ENCODE data around the gene CLRN3.
A peak's percentile ranks its signal among the peaks of the same experiment; 100 is the strongest.

Gene CLRN3

DNA sequence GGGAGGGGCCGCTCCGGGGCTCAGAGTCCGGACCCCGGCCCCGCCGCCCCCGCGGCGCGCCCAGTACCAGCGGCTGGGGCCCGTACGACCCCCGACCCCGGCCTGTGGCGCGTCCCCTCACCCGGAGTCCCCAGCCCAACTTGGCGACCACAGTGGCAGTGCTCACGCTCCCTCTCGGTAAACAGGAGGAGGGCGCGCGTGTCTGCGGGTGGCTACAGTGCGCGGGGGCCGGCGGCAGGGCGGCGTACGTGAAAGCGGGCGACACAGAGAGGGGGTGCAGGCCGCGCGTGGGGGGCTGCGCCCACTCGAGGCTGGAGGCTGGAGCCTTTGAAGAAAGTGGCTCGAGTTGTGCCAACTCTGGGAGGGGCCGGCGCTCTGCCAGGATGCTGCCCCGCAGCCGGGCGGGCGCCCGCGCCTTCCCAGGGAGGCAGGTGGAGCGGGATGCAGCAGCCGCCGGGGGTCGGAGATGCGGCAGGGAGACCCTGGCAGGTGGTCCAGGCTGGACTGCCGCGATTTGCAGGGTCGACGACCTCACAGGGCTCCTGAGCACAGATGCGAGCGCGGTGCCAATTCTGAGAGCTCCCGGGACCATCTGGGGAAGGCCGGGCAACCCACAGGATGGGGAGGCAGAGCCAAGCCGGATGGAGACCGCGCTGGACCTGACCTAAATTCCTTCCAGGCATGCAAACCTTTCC, 14.8 kb upstream of the CLRN3 start:
- 17% methylated on average over 65 of the region's 65 CpGs for WGBS
- no peak overlapping the region; the same call in 1 of the 2 replicates for H3K9ac ChIP-seq (ENCODE audit: low read depth, low read length)
- H3K4me3 ChIP-seq (ENCODE audit: low read length), result peak overlapping the region; percentile 54
- H3K9me3 ChIP-seq (ENCODE audit: insufficient read depth, low read depth, low read length), result no peaks in the 10 kb centered on the region
- H3K27ac ChIP-seq (ENCODE audit: low read depth, low read length), result no peak overlapping the region
- no peaks in the 10 kb centered on the region for H3K36me3 ChIP-seq (ENCODE audit: insufficient read depth, low read length)
- H3K27me3 ChIP-seq (ENCODE audit: insufficient read depth, low read length), result peaks cover 25% of the 10 kb centered on the region
- H3K4me1 ChIP-seq (ENCODE audit: insufficient read depth, low read length), result no peaks in the 10 kb centered on the region

DNA sequence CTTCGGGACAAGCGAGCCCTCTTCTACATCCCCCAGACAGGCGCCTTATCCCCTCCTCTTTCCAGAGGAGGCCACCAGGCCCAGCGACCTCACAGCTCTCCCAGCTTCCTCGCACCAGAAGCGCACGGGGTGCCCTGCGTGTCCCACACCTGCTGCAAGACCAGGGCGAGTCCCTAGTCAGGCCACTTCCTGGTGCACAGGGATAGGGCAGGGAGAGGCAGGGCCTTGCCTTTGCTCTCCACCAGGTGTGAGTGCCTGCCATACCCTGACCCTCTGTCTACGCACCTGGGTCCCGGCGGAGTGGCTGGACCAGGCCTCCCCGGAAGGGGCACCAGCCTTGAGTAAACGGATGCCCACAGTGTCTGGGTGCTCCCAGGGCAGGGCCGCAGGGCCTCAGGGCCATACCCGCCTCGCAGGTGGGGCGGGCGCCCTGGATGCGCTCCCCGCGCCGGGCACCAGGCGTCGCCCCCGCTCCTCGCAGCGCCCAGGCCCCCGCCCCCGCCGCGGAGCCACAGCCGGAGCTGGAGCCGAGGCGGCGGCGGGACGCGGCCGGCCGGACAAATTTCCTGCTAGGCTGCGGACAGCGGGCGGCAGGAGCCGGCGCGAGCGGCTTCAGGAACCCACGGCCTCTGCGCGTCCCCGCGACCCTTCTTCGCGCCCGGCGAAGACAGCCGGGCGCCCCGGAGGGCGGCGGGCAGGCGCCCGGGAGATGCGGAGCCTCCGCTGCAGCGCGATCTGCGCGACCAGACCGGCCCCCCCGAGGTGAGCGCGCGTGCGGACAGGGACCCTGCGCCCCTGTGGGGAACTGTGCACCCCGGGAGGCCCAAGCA, 14.0 kb upstream of the CLRN3 start, which contains the start of gene PTPRE:
TSS of gene PTPRE (plus strand) at position 556 of the 830 bp plus-strand sequence. CDS start 133,779 bp downstream, outside the sequence.
- H3K9ac ChIP-seq (ENCODE audit: low read depth, low read length), result no peak within 1 kb of the TSS; the same call in 1 of the 2 replicates
- H3K27ac ChIP-seq (ENCODE audit: low read depth, low read length), result no peak within 1 kb of the TSS
- no peaks in the 10 kb centered on the region for H3K4me1 ChIP-seq (ENCODE audit: insufficient read depth, low read length)
- H3K36me3 ChIP-seq (ENCODE audit: insufficient read depth, low read length), result no peaks in the 10 kb centered on the region
- peak within 1 kb of the TSS; percentile 54 for H3K4me3 ChIP-seq (ENCODE audit: low read length)
- H3K27me3 ChIP-seq (ENCODE audit: insufficient read depth, low read length), result peaks cover 25% of the 10 kb centered on the region
- no peaks in the 10 kb centered on the region for H3K9me3 ChIP-seq (ENCODE audit: insufficient read depth, low read depth, low read length)
- 9% methylated on average over 78 of the region's 78 CpGs for WGBS

DNA sequence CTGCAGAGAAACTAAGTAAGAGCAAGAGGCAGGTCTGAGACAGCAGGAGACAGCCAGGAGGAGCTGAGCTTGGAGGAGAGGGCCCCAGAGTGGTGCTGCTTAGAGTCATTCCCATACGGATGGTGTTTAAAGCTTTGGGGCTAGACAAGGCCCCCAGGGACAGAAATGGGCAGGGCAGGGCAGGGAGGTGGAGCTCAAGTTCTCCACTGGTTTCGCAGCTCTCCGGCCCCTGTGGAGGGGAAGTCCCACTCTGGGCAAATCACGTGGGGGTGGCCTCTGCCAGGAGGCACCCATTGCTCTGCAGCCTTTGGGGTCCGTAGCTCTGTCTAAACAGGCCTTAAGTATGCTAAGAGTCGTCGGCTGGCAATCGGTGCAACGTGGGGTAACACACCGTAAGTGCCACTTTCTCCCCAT, 13.1 kb upstream of the CLRN3 start:
- peaks cover 25% of the 10 kb centered on the region for H3K27me3 ChIP-seq (ENCODE audit: insufficient read depth, low read length)
- H3K4me3 ChIP-seq (ENCODE audit: low read length), result no peak overlapping the region
- H3K9ac ChIP-seq (ENCODE audit: low read depth, low read length), result no peak overlapping the region
- WGBS, result 92% methylated on average over 10 of the region's 10 CpGs
- no peaks in the 10 kb centered on the region for H3K9me3 ChIP-seq (ENCODE audit: insufficient read depth, low read depth, low read length)
- H3K4me1 ChIP-seq (ENCODE audit: insufficient read depth, low read length), result no peaks in the 10 kb centered on the region
- H3K27ac ChIP-seq (ENCODE audit: low read depth, low read length), result no peak overlapping the region
- no peaks in the 10 kb centered on the region for H3K36me3 ChIP-seq (ENCODE audit: insufficient read depth, low read length)

DNA sequence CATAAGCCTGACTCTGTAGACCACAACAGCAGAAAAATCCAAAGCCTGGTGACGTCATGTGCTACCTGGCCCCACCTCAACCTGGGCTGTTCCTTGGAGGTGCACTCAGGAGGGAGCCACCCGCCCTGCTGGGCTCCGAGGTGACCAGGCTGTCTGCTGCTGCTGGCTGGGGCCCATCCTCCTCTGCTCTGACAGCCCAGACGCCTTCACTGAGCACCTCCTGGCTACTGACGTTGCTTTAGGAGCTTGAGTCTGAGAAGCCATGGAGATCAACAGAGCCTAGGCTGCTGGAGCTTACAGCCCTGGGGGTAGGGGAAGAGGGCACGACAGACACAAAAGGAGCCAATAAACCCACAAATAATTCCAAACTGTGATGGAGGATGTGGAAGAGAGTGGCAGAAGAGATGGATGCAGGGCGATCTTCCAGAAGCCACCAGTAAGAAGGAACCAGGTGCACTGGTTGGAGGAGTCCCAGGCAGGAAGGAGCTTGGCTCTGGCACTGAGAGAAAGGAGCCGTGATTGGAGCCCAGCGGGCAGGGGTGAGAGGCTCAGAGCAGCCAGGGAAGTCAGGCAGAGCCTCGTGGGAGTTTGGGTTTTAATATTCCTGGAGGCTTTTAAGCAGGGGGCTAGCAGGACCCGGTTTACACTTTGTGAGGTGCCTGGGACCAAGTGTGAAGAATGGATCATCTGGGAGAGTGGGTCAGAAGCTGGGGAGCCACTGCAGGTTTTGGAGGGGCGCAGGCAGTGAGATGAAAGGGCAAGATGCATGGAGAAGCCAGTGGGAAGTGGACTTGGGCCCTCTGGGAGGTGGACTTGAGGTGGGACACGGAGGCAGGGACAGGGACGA, 12.5 kb upstream of the CLRN3 start:
- Histone ChIP-seq H3K4me1 (ENCODE audit: insufficient read depth, low read length) (no peaks in the 10 kb centered on the region), H3K4me3 (ENCODE audit: low read length) (no peak overlapping the region), H3K27me3 (ENCODE audit: insufficient read depth, low read length) (peaks cover 25% of the 10 kb centered on the region), H3K36me3 (ENCODE audit: insufficient read depth, low read length) (no peaks in the 10 kb centered on the region), H3K27ac (ENCODE audit: low read depth, low read length) (no peak overlapping the region), H3K9ac (ENCODE audit: low read depth, low read length) (no peak overlapping the region), H3K9me3 (ENCODE audit: insufficient read depth, low read depth, low read length) (no peaks in the 10 kb centered on the region)
- 89% methylated on average over 14 of the region's 14 CpGs for WGBS

DNA sequence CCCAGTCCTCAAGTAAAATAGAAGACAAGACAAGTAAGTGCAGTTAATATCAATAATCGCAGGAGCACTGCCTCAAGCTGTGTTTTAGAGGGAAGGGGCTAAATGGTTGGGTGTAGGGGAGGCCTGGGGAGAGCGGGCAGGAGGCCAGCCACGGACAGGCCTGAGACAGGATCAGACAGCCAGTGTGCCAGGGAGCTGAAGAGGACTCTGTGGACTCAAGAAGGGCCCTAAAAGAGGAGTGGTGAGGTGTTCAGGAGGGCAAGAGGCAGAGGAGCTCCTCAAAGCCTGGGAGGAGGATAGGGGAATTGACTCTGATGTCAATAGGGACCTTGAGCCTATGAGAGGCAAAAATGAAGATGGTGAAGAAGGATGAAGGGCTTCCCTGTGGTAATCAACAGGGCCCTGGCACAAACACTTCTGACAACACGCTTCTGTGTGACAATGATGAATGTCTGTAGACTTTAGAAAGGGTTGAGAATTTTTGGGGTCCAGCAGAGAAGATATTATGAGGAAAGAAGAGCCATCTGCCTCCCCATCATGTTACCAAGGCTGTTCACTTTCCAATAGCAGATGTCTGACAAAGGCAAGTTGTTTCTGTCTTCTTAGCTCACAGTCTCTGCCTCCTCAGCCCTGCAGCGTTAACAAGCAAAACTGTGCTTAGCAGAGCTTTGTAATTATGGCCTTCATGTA, 11.7 kb upstream of the CLRN3 start:
- Histone ChIP-seq H3K9ac (ENCODE audit: low read depth, low read length) (no peak overlapping the region), H3K27me3 (ENCODE audit: insufficient read depth, low read length) (peaks cover 25% of the 10 kb centered on the region), H3K27ac (ENCODE audit: low read depth, low read length) (no peak overlapping the region), H3K4me1 (ENCODE audit: insufficient read depth, low read length) (no peaks in the 10 kb centered on the region), H3K9me3 (ENCODE audit: insufficient read depth, low read depth, low read length) (no peaks in the 10 kb centered on the region), H3K4me3 (ENCODE audit: low read length) (no peak overlapping the region), H3K36me3 (ENCODE audit: insufficient read depth, low read length) (no peaks in the 10 kb centered on the region)
- 90% methylated on average over 5 of the region's 5 CpGs for WGBS

DNA sequence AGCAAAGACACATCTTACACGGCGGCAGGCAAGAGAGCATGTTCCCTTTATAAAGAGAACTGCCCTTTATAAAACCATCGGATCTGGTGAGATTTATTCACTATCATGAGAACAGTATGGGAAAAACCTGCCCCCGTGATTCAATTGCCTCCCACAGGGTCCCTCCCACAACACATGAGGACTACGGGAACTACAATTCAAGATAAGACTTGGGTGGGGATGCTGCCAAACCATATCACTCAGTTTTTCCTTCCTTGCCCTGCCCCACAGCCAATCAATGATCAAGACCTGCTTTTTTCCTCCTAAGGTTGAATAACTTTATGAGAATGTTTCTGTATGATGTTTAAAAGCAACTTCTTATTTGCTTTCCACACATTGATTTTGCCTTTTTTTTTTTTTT, 11.0 kb upstream of the CLRN3 start:
- Histone ChIP-seq H3K9me3 (ENCODE audit: insufficient read depth, low read depth, low read length) (no peaks in the 10 kb centered on the region), H3K27me3 (ENCODE audit: insufficient read depth, low read length) (peaks cover 21% of the 10 kb centered on the region), H3K36me3 (ENCODE audit: insufficient read depth, low read length) (no peaks in the 10 kb centered on the region), H3K4me3 (ENCODE audit: low read length) (no peak overlapping the region), H3K4me1 (ENCODE audit: insufficient read depth, low read length) (no peaks in the 10 kb centered on the region), H3K9ac (ENCODE audit: low read depth, low read length) (no peak overlapping the region), H3K27ac (ENCODE audit: low read depth, low read length) (no peak overlapping the region)
- 93% methylated on average over 5 of the region's 5 CpGs for WGBS

DNA sequence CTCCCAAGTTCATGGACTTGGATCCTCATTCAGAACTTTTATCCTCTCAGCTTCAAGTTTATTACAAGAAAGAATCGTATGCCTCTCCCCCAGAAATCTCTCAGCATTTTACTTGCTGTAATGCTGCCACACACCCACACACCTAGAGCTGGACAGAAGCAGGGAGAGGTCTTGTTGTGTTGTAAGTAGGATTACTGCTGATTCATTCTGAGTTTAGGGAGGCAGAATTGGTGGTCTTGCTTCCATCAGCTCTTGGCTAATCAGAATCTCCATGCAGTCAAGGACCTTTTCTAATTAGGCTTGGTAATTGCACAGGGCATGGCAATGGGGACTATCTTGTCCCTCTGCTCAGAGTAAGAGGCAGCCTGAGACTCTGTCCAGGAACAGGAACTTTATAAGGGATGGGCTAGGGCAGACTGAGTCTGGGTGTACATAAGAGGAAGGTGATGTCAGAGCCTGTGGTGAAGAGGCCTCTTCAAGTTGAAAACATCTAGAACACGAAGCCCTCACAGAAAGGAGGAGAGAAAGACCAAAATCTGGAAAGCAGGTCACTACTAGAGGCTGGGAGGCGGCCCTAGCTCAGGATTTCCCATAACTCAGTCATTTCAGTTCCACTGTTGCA, 7.1 kb upstream of the CLRN3 start:
- Histone ChIP-seq H3K27me3 (ENCODE audit: insufficient read depth, low read length) (no peaks in the 10 kb centered on the region), H3K4me3 (ENCODE audit: low read length) (no peak overlapping the region), H3K36me3 (ENCODE audit: insufficient read depth, low read length) (no peaks in the 10 kb centered on the region), H3K9ac (ENCODE audit: low read depth, low read length) (no peak overlapping the region), H3K4me1 (ENCODE audit: insufficient read depth, low read length) (no peaks in the 10 kb centered on the region), H3K9me3 (ENCODE audit: insufficient read depth, low read depth, low read length) (no peaks in the 10 kb centered on the region), H3K27ac (ENCODE audit: low read depth, low read length) (no peak overlapping the region)
- 92% methylated on average over 3 of the region's 3 CpGs for WGBS

DNA sequence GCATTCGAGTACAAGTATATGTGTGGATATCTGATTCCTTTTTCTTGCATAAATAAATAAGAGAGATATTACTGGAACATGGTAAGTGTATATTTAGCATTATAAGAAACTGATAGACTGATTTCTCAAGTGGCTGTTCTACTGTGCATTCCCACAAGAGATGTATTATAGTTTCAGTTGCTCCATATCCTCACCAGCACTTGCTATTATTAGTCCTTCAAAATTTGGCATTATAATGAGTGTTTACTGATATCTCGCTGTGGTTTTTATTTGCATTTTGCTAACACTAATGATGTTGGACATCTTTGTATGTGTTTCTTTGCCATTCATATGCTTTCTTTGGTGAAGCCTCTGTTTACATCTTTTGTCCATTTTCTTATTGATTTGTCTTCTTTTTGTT, 4.4 kb upstream of the CLRN3 start:
- H3K9ac ChIP-seq (ENCODE audit: low read depth, low read length), result no peak overlapping the region
- H3K36me3 ChIP-seq (ENCODE audit: insufficient read depth, low read length), result no peaks in the 10 kb centered on the region
- 76% methylated on average over 2 of the region's 2 CpGs for WGBS

DNA sequence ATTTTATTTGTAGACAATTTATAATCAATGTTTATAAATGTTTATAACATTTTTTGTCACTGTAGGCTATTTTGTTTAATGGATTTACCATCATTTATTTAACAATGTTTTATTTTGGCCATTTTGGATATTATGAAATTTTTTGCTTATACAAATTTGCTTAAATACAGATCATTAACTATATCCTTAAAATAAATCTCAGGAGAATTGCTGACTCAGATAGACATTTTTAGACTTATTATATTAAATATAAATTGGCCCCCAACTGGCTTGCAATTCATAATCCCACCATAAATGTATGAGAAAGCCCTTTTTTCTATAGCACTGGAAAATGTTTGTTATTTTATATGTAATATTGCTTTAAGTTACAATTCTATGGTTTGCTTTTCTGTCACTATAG, 3.8 kb upstream of the CLRN3 start:
- peaks cover 4% of the 10 kb centered on the region; the same call in 1 of the 2 replicates for H3K27me3 ChIP-seq (ENCODE audit: insufficient read depth, low read length)

More for the DNA sequence above, 4.4 kb upstream of the CLRN3 start:
- no peaks in the 10 kb centered on the region for H3K9me3 ChIP-seq (ENCODE audit: insufficient read depth, low read depth, low read length)
- peaks cover 4% of the 10 kb centered on the region; the same call in 1 of the 2 replicates for H3K27me3 ChIP-seq (ENCODE audit: insufficient read depth, low read length)
- no peaks in the 10 kb centered on the region for H3K4me1 ChIP-seq (ENCODE audit: insufficient read depth, low read length)
- no peak overlapping the region for H3K4me3 ChIP-seq (ENCODE audit: low read length)
- H3K27ac ChIP-seq (ENCODE audit: low read depth, low read length), result no peak overlapping the region

DNA sequence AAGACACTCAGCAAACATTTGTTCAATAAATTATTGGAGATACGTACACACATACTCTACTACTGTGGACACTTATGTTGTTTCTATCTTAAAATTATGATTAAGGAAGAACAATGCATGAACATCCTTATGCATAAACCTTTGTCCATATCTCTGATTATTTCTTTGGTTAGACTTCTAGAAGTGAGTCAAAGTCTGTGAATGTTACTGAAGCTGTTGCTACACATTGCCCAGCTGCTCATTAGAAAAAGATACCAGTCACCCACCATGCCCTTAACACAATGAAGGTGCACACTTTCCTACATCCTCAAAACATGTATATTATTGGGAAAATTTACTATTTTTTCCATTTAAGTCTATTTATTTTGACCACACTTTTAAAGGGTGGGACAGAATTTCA, 1.4 kb upstream of the CLRN3 start:
- no peaks in the 10 kb centered on the region for H3K4me1 ChIP-seq (ENCODE audit: insufficient read depth, low read length)
- peaks cover 4% of the 10 kb centered on the region; the same call in 1 of the 2 replicates for H3K27me3 ChIP-seq (ENCODE audit: insufficient read depth, low read length)
- H3K36me3 ChIP-seq (ENCODE audit: insufficient read depth, low read length), result no peaks in the 10 kb centered on the region
- no peak overlapping the region for H3K9ac ChIP-seq (ENCODE audit: low read depth, low read length)
- no CpG with 5 or more reads among the region's 1 CpG for WGBS
- no peak overlapping the region for H3K27ac ChIP-seq (ENCODE audit: low read depth, low read length)
- no peak overlapping the region for H3K4me3 ChIP-seq (ENCODE audit: low read length)
- no peaks in the 10 kb centered on the region for H3K9me3 ChIP-seq (ENCODE audit: insufficient read depth, low read depth, low read length)

More for the DNA sequence above, 3.8 kb upstream of the CLRN3 start:
- H3K4me1 ChIP-seq (ENCODE audit: insufficient read depth, low read length), result no peaks in the 10 kb centered on the region
- no peak overlapping the region for H3K9ac ChIP-seq (ENCODE audit: low read depth, low read length)
- H3K27ac ChIP-seq (ENCODE audit: low read depth, low read length), result no peak overlapping the region
- H3K4me3 ChIP-seq (ENCODE audit: low read length), result no peak overlapping the region
- H3K36me3 ChIP-seq (ENCODE audit: insufficient read depth, low read length), result no peaks in the 10 kb centered on the region
- H3K9me3 ChIP-seq (ENCODE audit: insufficient read depth, low read depth, low read length), result no peaks in the 10 kb centered on the region

Measured in HUES64 (cell line).